GM19324 (cell line): Measurements from ENCODE around the gene OR2H2.

ENCODE experiments used
- ATAC-seq: cut with Tn5 transposase; IDR thresholded peaks from one replicate; pipeline ENCODE4 v1.9.1; 2021; ENCODE audit warnings: mild to moderate bottlenecking, moderate library complexity; ENCODE audit not compliant: unreplicated experiment, low FRiP score

Gene OR2H2

GRCh38 chr6:29590218-29590808, 5.4 kb downstream of the OR2H2 start:
- no peak for ATAC-seq

GRCh38 chr6:29591677-29592076, 6.8 kb downstream of the OR2H2 start:
- no peak for ATAC-seq

- no peak for ATAC-seq
Measured at GRCh38 chr6:29593199-29593855, 8.4 kb downstream of the OR2H2 start.

DNA sequence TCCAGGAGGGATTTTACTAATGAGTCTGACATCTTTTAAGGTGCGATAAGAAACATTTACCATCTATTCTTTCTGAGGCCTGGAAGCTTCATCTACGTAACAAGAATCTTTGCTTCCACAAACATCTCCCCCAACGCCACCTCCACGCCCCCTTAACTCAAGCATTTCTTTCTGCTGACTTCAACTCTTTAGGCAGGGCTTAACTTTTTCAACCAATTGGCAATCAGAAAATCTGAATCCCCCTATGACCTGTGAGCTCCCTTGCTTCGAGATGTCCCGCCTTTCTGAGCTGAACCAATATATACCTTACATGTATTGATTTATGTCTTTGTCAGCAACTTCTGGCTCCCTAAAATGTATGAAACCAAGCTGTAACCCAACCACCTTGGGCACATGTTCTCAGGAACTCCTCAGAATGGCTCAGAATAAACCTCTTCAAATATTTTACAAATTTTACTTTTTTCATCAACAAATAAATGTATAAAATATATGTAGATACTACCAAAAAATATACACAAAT, 11.5 kb downstream of the OR2H2 start:
- ATAC-seq, result no peak

- ATAC-seq, result no peak
Measured at GRCh38 chr6:29597184-29597583, 12.3 kb downstream of the OR2H2 start.

DNA sequence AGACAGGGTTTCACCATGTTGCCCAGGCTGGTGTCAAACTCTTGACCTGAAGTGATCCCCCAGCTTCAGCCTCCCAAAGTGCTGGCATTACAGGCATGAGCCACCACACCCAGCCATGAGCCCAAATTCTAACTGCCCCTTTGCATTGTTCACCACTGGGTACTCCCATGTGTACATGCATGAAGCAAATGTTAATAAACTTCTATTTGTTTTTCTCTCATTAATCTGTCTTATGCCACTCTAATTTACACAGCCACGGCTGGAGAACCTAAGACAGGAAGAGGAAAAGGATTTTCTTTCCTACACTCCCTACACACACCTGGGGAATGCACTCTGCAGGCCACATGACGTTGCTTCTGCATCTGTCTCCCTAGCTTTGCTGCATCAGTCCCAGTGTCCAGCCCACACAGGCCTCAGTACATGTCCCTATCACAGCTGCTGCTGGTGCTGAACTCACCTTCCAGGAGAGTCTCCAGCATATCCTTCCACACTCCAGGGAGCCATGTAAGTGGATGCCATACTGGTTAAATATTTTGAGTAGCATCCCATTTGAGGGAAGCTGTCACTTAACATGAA, 13.3 kb downstream of the OR2H2 start:
- ATAC-seq, result no peak

GRCh38 chr6:29602564-29603361, 17.8 kb downstream of the OR2H2 start:
- no peak for ATAC-seq

- no peak for ATAC-seq
Measured at GRCh38 chr6:29603456-29603855, 18.5 kb downstream of the OR2H2 start.

- no peak for ATAC-seq
Measured at GRCh38 chr6:29603930-29604329, 19.0 kb downstream of the OR2H2 start.

DNA sequence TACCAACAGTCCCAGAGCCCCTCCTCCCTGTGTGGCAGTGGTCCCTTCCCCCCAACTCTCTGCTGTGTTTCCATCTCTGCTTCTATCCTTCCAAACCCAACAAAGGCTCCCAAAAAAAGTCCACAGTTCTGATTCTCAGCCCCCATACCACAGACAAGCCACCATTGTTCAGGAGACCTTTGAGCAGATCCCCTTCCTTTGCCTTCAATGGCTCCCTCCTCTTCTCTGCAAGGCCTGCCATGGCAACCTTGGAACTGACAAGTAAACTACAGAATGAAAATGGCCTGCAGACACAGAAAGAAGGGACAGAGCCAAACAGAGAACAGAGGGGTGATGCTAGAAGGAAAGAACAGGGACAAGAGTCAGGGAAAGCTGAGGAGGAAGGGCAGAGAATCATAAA, 23.2 kb downstream of the OR2H2 start:
- ATAC-seq, result no peak

DNA sequence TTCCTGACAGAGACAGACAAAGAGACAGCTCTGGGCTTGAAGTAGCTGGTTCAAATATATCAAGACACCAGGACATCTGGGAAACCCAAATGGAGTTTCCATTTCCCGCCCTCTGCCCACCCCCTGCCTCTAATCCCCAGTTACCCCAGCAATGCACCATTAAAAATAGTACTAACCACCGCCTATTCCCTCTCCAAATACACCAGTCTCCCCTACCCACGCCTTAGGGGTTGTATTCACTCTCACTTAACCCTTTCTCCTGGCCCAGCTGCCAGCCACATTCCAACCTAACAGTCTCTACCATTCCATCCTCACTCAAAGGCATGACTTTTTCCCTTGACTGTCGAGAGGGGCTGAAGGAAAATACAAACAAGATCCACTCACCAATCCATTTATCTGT, 25.6 kb downstream of the OR2H2 start:
- no peak for ATAC-seq

- ATAC-seq, result no peak
Measured at GRCh38 chr6:29611426-29611825, 26.5 kb downstream of the OR2H2 start.

DNA sequence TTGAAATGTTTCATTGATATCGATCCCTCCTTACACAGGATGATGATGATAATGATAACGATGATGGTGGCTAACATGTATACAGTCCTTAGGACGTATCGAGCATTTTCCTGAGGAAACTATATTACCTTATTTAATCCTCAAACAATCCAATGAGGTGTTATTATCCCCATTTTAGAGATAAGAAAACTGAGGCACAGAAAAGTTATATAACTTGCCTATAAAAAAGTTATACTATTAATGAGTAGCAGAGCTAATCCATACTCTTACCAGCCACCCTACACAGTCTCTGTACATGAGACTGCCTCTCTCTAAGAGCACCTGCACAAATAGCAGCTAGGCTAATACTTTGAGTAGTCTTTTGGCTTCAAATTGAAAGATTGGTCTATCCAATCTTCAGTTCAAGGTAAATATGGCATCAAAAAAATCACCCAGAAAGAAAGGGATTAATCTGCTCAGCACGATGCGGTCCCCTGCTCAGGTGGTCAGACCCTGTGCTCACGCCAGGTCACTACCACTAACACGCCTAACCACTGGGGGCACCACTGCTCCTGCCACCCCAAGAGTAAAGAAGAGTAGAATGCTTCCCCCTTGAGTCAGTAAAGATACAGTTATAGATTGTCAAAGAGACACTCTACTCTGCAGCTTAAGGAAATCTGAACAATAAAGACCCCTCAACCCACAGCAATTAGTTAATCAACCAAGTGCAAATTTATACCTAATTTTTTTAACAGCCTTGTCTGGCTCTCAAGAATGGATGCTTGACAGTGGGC, 33.0 kb downstream of the OR2H2 start:
- no peak for ATAC-seq

DNA sequence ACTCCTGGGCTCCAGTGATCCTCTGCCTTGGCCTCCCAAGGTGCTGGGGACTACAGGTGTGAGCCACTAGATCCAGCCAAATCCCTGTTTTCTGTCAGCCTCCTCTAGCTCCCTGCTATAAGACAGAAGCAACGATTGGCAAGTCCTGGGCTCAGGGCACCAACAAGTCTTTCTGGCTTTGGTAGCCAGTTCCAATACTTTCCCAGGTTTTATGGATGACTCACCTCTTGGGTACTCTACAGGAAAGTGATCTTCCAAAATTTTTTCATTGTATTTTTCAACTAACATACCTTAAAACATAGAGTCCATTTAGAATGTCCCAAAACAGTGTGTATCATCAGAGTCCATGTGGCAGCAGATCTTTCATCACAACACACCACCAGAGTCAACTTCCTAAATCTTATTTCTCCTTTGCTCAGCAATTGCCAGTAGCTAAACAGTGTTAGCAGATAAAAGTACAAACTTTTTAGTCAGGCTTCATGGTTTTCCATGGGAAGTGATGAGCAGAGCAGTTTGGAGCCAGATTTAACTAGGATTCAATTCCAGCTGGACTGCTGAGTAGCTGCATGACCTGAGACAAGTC, 34.7 kb downstream of the OR2H2 start:
- no peak for ATAC-seq

DNA sequence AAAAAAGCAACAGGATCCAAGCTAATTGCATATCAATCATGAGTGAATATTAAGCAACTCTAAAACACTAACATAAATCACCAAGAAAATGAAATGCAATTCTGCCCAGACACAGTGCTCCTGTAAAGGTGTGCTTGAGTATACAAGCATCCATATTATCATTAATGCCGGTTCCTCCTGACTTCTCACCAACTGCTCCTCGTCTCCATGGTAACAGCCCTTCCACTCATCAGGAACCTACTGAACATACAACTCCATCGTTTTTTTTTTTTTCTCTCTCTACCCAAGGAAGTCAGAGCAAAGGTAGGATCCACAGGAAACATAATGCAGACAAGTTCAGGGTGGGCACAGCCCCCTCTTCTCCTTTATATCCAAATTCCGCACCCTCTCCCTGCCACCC, 35.7 kb downstream of the OR2H2 start:
- no peak for ATAC-seq

- no peak for ATAC-seq
Measured at GRCh38 chr6:29624520-29624961, 39.6 kb downstream of the OR2H2 start.

GRCh38 chr6:29625337-29625930, 40.5 kb downstream of the OR2H2 start:
- ATAC-seq, result no peak

DNA sequence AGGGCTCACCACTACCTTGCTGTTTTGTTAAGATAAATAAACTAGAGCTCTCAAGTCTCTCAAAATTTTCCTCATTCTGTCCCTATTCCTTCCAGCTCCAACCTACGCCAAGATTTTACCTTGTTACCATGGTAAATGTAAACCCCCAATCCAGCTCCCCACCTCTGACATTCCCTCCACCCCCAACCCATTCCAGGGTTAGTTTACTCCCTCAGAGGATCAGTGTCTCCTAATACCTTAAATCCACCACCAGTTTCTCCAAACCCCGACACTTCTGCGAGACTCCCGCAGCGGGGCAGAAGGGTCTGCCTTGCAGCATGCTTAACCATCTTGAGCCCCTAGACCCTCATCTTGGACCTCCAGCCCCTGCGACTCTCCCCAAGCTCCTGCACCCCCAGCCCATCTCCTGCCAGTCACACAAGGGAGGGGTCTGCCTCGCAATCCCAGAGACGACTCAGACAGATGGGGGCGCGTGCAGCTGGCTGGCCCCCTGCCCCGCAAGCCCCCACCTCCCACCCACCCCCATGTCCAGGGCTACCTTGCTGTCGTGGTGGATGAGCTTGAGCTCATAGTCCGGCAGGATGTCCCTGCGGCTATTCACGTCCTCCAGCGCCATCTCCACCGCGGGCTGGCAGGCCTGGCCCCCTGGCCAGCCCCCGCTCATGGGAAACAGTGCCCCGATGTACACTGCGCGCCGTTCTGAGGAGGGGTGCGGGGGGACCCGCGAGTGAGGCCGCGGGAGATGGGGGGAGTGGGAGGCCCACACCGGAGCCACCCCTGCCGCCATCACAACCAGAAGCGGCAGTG, 42.2 kb downstream of the OR2H2 start:
- no peak for ATAC-seq
